Spleen (tissue), 11 donors: Measurements from ENCODE around the gene CD79B. TPM values are rescaled to one million over a fixed set of nuclear protein-coding genes. Genes with fewer than 3 reads are reported as not detected.

Experiments
- DNase-seq: peaks from one replicate; pipeline ENCODE4 v3.0.0-alpha.2; 2020
- H3K27ac ChIP-seq, 8 donors: fragments of 200-600 bp; sonication (generic) in 7 of 8; 1 replicate in 4 of 8; 2 replicates in 4 of 8; pipeline versions ENCODE4 v1.5.0 to v1.8.0; 2016 to 2021; ENCODE audit warnings: inconsistent platforms in 4 of 8, mild to moderate bottlenecking in 4 of 8, moderate library complexity in 1 of 8
- H3K27me3 ChIP-seq, 7 donors: fragments of 200-600 bp; sonication (generic) in 6 of 7; replicated peaks in 1 of 7; 1 replicate in 4 of 7; 2 replicates in 3 of 7; pipeline versions ENCODE4 v1.5.0 to v1.8.0; 2016 to 2021; ENCODE audit warnings: inconsistent platforms in 3 of 7, mild to moderate bottlenecking in 1 of 7
- H3K36me3 ChIP-seq, 6 donors: fragments of 200-600 bp; sonication (generic) in 5 of 6; 1 replicate in 4 of 6; 2 replicates in 2 of 6; pipeline versions ENCODE4 v1.5.0 to v1.8.0; 2016 to 2021; ENCODE audit warnings: inconsistent platforms in 2 of 6
- H3K4me1 ChIP-seq, 6 donors: fragments of 200-600 bp; sonication (generic) in 5 of 6; 1 replicate in 3 of 6; 2 replicates in 3 of 6; pipeline versions ENCODE4 v1.5.0 to v1.8.0; 2016 to 2021; ENCODE audit warnings: inconsistent platforms in 3 of 6
- H3K4me3 ChIP-seq, 8 donors: fragments of 200-600 bp; sonication (generic) in 7 of 8; 1 replicate in 4 of 8; 2 replicates in 4 of 8; pipeline versions ENCODE4 v1.5.0 to v1.8.0; 2016 to 2021; ENCODE audit warnings: inconsistent platforms in 4 of 8, mild to moderate bottlenecking in 4 of 8, moderate library complexity in 2 of 8
- H3K9me3 ChIP-seq, 8 donors: fragments of 200-600 bp; sonication (generic) in 7 of 8; 1 replicate in 4 of 8; 2 replicates in 4 of 8; pipeline versions ENCODE4 v1.5.0 to v1.8.0; 2016 to 2021; ENCODE audit warnings: inconsistent platforms in 4 of 8
- POLR2A ChIP-seq, 3 donors: fragments of 450-650 bp; IDR thresholded peaks; one replicate each; pipeline ENCODE4 v1.5.1; 2017; ENCODE audit warnings: antibody characterized with exemption in 3 of 3, mild to moderate bottlenecking in 1 of 3
- POLR2AphosphoS5 ChIP-seq, 3 donors: sonication (generic); formaldehyde crosslinking; IDR thresholded peaks; one replicate each; pipeline ENCODE4 v1.5.1; 2017; ENCODE audit warnings: antibody characterized with exemption in 3 of 3
- WGBS, 5 donors: extraction: QIAGEN DNeasy Blood & Tissue Kit in 3 of 5; methylation state at CpG; one replicate each; pipeline versions ENCODE4 v1.1.5 to v1.1.7; 2013 to 2018; 5-methylcytosine and 5-hydroxymethylcytosine counted together
- intact Hi-C: fragments of 100-400 bp; cut with DNase I; formaldehyde crosslinking; loops from one replicate; pipeline ENCODE4 v1.15.0; 2023; ENCODE audit warnings: low total_unique reads
- polyA plus RNA-seq, 3 donors: library from polyadenylated mRNA; stranded (reverse); fragments of 200-250 nt; gene quantifications; one replicate each; pipeline ENCODE4 v1.2.1, GENCODE V29; 2013
- total RNA-seq, 7 donors: library from RNA; depleted of rRNA in 3 of 7; stranded (reverse); fragments of >200 nt in 3 of 7; fragmentation: NEBNext Ultra II Directional in 4 of 7; extraction: Animal tissue kit (Norgen Biotek cat#: 25700) in 4 of 7; gene quantifications; one replicate each; pipeline versions ENCODE4 v1.1.0 to v1.2.1, GENCODE V29; 2016 to 2021
- TF ChIP-seq, protein P1 (sequence below), 11 experiments: fragments of 200-600 bp in 7 of 11; fragments of 450-650 bp in 4 of 11; sonication (generic) in 4 of 11; IDR thresholded peaks in 8 of 11; conservative IDR thresholded peaks in 3 of 11; 1 replicate in 7 of 11; 2 replicates in 4 of 11; pipeline versions ENCODE4 v1.4.0 to v1.8.0; 2016 to 2021; ENCODE audit warnings: antibody characterized with exemption in 11 of 11, inconsistent platforms in 4 of 11, mild to moderate bottlenecking in 1 of 11
- donor health status: healthy with polysubstance abuse.
- donor health status: DM: no; HTN: no; CAD: no; lungs with moderate emphysema.
- donor health status: DM: no; HTN: no; CAD: no.
- donor health status: Bipolar disorder and iron deficiency.
- donor health status: healthy.
- donor health status: DM: no; HTN: no; CAD: no.
- donor health status: DM: yes; HTN: yes; CAD: no.

CD79B gene
- total and polyA plus RNA-seq, 10 donors: 149 to 659 (median 208) TPM

DNA sequence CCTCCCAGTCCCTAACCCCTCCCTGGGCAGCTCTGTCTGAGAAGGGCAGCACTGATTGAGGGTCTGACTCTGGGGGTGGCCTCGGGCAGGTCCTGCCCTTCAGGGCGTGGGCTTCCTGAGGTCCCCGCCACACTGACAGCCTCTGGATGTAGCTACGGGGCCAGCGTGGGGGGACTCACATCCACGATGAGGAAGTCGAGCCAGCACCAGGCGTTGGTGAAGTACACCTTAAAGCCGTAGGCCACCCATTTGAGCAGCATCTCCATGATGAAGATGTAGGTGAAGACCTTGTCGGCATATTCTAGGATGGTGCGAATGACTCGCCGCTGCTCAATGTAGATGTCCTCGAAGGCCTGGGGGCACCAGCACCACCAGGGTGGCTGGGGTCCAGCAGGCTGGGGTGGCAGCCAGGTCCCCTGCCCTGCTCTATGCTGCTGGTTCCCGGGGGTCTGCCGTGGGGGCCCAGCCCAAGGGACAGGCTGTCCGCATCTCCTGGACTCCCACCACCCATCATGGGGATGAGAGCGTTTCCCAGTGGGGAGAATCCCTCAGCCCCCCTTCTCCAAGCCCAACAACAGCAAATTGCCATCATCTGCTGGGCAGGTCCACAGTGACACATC, 15.7 kb upstream of the CD79B start:
- TF ChIP-seq POLR2AphosphoS5 (IDR thresholded peaks at IDR 0.05) (no peak), POLR2A (IDR thresholded peaks at IDR 0.05) (no peak)
- TF ChIP-seq, protein P1, sequence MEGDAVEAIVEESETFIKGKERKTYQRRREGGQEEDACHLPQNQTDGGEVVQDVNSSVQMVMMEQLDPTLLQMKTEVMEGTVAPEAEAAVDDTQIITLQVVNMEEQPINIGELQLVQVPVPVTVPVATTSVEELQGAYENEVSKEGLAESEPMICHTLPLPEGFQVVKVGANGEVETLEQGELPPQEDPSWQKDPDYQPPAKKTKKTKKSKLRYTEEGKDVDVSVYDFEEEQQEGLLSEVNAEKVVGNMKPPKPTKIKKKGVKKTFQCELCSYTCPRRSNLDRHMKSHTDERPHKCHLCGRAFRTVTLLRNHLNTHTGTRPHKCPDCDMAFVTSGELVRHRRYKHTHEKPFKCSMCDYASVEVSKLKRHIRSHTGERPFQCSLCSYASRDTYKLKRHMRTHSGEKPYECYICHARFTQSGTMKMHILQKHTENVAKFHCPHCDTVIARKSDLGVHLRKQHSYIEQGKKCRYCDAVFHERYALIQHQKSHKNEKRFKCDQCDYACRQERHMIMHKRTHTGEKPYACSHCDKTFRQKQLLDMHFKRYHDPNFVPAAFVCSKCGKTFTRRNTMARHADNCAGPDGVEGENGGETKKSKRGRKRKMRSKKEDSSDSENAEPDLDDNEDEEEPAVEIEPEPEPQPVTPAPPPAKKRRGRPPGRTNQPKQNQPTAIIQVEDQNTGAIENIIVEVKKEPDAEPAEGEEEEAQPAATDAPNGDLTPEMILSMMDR (IDR thresholded peaks at IDR 0.05 in 8 of 11, conservative IDR thresholded peaks at IDR 0.05 in 3 of 11): no peak
- H3K27me3 ChIP-seq: no peaks in the 10 kb centered on the region
- H3K9me3 ChIP-seq: no peaks in the 10 kb centered on the region
- no peak overlapping the region for H3K4me3 ChIP-seq
- H3K36me3 ChIP-seq: no peaks in the 10 kb centered on the region
- DNase-seq: peak; percentile 77
- H3K4me1 ChIP-seq: peaks cover 10 to 77% (median 31%) of the 10 kb centered on the region in 6 donors
- H3K27ac ChIP-seq: no peak overlapping the region
- WGBS, 5 donors: 65 to 81% (median 72%) methylated on average over 10 to 18 of the region's 18 CpGs
- intact Hi-C loops: no loop called here

DNA sequence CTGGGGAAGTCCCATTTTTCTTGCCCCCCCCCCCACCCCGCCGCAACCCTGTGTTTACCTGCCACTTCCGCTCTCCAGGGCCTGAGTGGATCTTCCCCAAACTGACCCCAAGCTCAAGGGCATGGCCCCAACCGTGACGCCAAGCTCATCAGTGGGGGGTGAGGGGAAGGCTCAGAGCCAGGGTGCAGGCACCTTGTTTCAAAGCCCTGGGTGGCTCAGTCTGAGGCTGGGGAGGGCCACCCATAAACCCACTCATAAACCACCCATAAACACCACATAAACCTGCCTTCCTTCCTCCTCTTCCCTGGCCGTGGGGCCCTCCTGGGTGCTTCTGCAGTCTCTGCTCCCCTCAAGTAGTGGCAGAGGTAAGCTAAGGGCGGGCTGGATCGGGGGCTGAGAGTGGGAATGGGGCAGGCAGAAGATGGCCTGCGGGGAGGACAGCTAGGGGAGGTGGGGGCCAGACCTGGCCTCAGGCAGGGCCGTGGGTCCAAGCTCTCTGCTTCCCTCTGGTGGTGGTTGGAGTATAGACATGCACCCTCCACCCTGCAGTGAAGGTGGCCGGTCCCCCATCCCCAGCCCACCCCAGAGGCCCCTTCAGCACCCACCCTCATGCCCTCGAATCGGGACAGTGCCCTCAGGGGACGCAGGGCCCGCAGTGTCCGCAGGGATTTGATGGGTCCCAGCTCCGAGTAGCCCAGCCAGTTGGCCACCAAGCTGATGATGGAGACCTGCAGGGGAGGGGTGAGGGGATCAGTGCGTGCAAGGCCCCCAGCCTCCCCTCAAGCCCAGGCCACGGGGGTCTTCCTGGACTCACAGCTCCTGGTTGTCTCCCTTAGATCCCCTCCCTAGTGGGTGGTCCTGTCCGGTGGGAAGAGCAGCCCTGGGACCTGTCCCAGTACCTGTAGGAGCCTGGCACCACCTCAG, 14.6 kb upstream of the CD79B start:
- H3K27ac ChIP-seq: peak overlapping the region in 7 of 8 donors; percentile 55 to 84 (median 76)
- DNase-seq: peak; percentile 92
- intact Hi-C loops: no loop called here

DNA sequence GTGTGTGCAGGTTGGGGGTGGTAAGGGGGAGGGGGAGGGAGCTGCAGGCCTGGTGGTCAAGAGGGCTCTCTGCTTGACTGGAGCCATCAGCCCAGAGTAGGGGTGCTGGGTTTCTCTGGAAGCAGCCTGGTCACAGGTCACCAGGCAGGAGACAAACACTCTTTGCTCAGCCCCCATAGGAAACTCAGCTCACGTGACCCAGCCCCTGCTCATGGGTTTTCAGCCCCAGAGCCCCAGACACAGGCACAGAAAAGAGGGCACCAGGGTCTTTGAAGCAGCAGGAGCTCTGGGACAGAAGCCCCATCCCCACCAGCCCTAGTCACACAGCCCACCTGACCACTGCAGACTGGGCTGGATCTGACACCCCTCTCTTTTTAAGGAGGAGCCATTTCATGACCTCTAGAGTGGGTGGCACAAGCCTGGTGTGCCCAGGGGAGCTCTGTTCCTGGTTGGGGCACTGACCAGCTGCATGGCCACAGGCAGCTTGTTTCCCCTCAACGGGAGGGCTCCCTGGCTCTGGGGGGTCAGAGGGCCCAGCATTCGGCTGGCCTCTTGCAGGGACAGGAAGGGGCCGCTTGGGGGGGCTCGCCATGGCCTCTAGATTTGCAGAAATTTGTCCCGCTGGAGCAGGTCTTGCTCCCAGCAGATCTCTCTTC, 13.8 kb upstream of the CD79B start:
- intact Hi-C loops: no loop called here
- peak; percentile 90 for DNase-seq
- 0 to 28% (median 21%) methylated on average over 1 to 6 of the region's 6 CpGs for WGBS, 5 donors
- H3K27ac ChIP-seq: peak overlapping the region in 6 of 8 donors; percentile 61 to 84 (median 77)
- no peaks in the 10 kb centered on the region for H3K27me3 ChIP-seq
- H3K4me1 ChIP-seq: peaks cover 10 to 60% (median 30%) of the 10 kb centered on the region in 6 donors
- H3K36me3 ChIP-seq: no peaks in the 10 kb centered on the region
- H3K9me3 ChIP-seq: no peaks in the 10 kb centered on the region
- TF ChIP-seq POLR2A (IDR thresholded peaks at IDR 0.05): no peak
- no peak for TF ChIP-seq POLR2AphosphoS5 (IDR thresholded peaks at IDR 0.05)
- TF ChIP-seq, protein P1 (IDR thresholded peaks at IDR 0.05 in 8 of 11, conservative IDR thresholded peaks at IDR 0.05 in 3 of 11): no peak
- peak overlapping the region in 4 of 8 donors; percentile 22 to 52 (median 29) for H3K4me3 ChIP-seq

More for the DNA sequence above, 14.6 kb upstream of the CD79B start:
- peaks cover 10 to 68% (median 30%) of the 10 kb centered on the region in 6 donors for H3K4me1 ChIP-seq
- H3K36me3 ChIP-seq: no peaks in the 10 kb centered on the region
- TF ChIP-seq POLR2A (IDR thresholded peaks at IDR 0.05) (no peak), POLR2AphosphoS5 (IDR thresholded peaks at IDR 0.05) (peak in 2 of 3 donors; percentile 49 to 59)
- TF ChIP-seq, protein P1 (IDR thresholded peaks at IDR 0.05 in 8 of 11, conservative IDR thresholded peaks at IDR 0.05 in 3 of 11): peak; percentile 53 to 94 (median 86)
- H3K9me3 ChIP-seq: no peaks in the 10 kb centered on the region
- no peaks in the 10 kb centered on the region for H3K27me3 ChIP-seq
- peak overlapping the region in 5 of 8 donors; percentile 19 to 52 (median 26) for H3K4me3 ChIP-seq
- WGBS, 5 donors: 22 to 37% (median 29%) methylated on average over 14 to 20 of the region's 20 CpGs
